WTC11 (cell line): ENCODE measurements around the gene ISY1. TPM values are rescaled to one million over a fixed set of nuclear protein-coding genes. Genes with fewer than 3 reads are reported as not detected.
"Not testable (repeated sequence)": the region's sequence is repeated elsewhere in the genome, so short reads cannot be mapped to it uniquely, and the experiment has no call there.

Source experiments
- ATAC-seq: fragments of 200-7000 bp; cut with Tn5 transposase; 2 replicates; pipeline ENCODE4 v1.10.0; 2021; ENCODE audit warnings: mild to moderate bottlenecking, moderate library complexity
- CTCF ChIA-PET: fragments of 300-600 bp; sonication (Branson Sonifier 250); formaldehyde crosslinking; loops from one replicate; lab custom pipeline; 2021; ENCODE audit warnings: antibody characterized with exemption; lab: Charles Lee
- POLR2A ChIA-PET: fragments of 350-600 bp; sonication (Branson Sonifier 250); formaldehyde crosslinking; loops from one replicate; lab custom pipeline; 2021; ENCODE audit warnings: antibody characterized with exemption; lab: Charles Lee
- DNase-seq: peaks from one replicate; pipeline ENCODE4 v3.0.0; 2021; ENCODE audit warnings: low spot score
- H3K27ac Mint-ChIP-seq: 2 replicates; pipeline ENCODE4 v1.8.0; 2021; ENCODE audit warnings: mixed read lengths
- H3K27me3 Mint-ChIP-seq: 2 replicates; pipeline ENCODE4 v1.8.0; 2021; ENCODE audit warnings: low read depth, mild to moderate bottlenecking, moderate library complexity, mixed read lengths
- H3K36me3 Mint-ChIP-seq: 2 replicates; pipeline ENCODE4 v1.8.0; 2021; ENCODE audit warnings: mixed read lengths
- H3K4me1 Mint-ChIP-seq: 2 replicates; pipeline ENCODE4 v1.8.0; 2022; ENCODE audit warnings: mixed read lengths
- H3K4me3 Mint-ChIP-seq: 2 replicates; pipeline ENCODE4 v1.8.0; 2021; ENCODE audit warnings: mild to moderate bottlenecking, moderate library complexity, mixed read lengths
- H3K9me3 Mint-ChIP-seq: 2 replicates; pipeline ENCODE4 v1.8.0; 2021; ENCODE audit warnings: mixed read lengths
- AFF4 ChIP-seq: sonication (generic); formaldehyde crosslinking; IDR thresholded peaks from 2 replicates; pipeline ENCODE4 v1.8.1; 2023; ENCODE audit warnings: mild to moderate bottlenecking, missing genetic modification reagents, borderline replicate concordance
- AR ChIP-seq: fragments of 250-450 bp; sonication (Bioruptor Pico); IDR thresholded peaks from 2 replicates; pipeline ENCODE4 v1.9.0; 2021; ENCODE audit warnings: mild to moderate bottlenecking
- ERG ChIP-seq: fragments of 250-450 bp; sonication (Bioruptor Pico); IDR thresholded peaks from 2 replicates; pipeline ENCODE4 v1.8.0; 2021; ENCODE audit warnings: mild to moderate bottlenecking
- ESRRA ChIP-seq: sonication (generic); formaldehyde crosslinking; IDR thresholded peaks from 2 replicates; pipeline ENCODE4 v1.8.1; 2022; ENCODE audit warnings: mild to moderate bottlenecking, missing genetic modification reagents, borderline replicate concordance
- GRHL2 ChIP-seq: fragments of 250-450 bp; sonication (Bioruptor Pico); IDR thresholded peaks from 2 replicates; pipeline ENCODE4 v1.8.0; 2022; ENCODE audit warnings: mild to moderate bottlenecking, moderate library complexity; ENCODE audit not compliant: insufficient replicate concordance, severe bottlenecking
- JAZF1 ChIP-seq: fragments of 250-450 bp; sonication (Bioruptor Pico); IDR thresholded peaks from 2 replicates; pipeline ENCODE4 v1.9.0; 2021; ENCODE audit warnings: moderate library complexity, mild to moderate bottlenecking, inconsistent platforms
- MAX ChIP-seq: sonication (generic); formaldehyde crosslinking; IDR thresholded peaks from 2 replicates; pipeline ENCODE4 v1.8.0; 2022; ENCODE audit warnings: mild to moderate bottlenecking, missing genetic modification reagents
- NFATC4 ChIP-seq: fragments of 250-450 bp; sonication (Bioruptor Pico); IDR thresholded peaks from 2 replicates; pipeline ENCODE4 v1.9.0; 2021; ENCODE audit warnings: mild to moderate bottlenecking
- NR3C1 ChIP-seq: sonication (generic); formaldehyde crosslinking; conservative IDR thresholded peaks from 2 replicates; pipeline ENCODE4 v1.8.1; 2023; ENCODE audit warnings: low read depth, mild to moderate bottlenecking, missing genetic modification reagents
- RELA ChIP-seq: sonication (generic); formaldehyde crosslinking; IDR thresholded peaks from 2 replicates; pipeline ENCODE4 v1.8.1; 2022; ENCODE audit warnings: missing genetic modification reagents, mild to moderate bottlenecking, borderline replicate concordance
- ZNF219 ChIP-seq: sonication (generic); formaldehyde crosslinking; IDR thresholded peaks from 2 replicates; pipeline ENCODE4 v1.8.0; 2023; ENCODE audit warnings: missing genetic modification reagents, mild to moderate bottlenecking, borderline replicate concordance
- ZNF396 ChIP-seq: fragments of 250-450 bp; sonication (Bioruptor Pico); IDR thresholded peaks from 2 replicates; pipeline ENCODE4 v1.8.0; 2021; ENCODE audit warnings: mild to moderate bottlenecking, moderate library complexity, borderline replicate concordance
- ZNF425 ChIP-seq: fragments of 250-450 bp; sonication (Bioruptor Pico); conservative IDR thresholded peaks from 2 replicates; pipeline ENCODE4 v1.9.0; 2021; ENCODE audit warnings: mild to moderate bottlenecking
- ZSCAN18 ChIP-seq: fragments of 250-450 bp; sonication (Bioruptor Pico); IDR thresholded peaks from 2 replicates; pipeline ENCODE4 v2.1.2; 2022; ENCODE audit warnings: mild to moderate bottlenecking, moderate library complexity
- total RNA-seq: library from RNA; stranded (reverse); gene quantifications from 3 replicates; pipeline ENCODE4 v1.2.3, GENCODE V29; 2021

ISY1 gene
- total RNA-seq, 1 experiment from 2014 or later: 25.0 TPM

- TF ChIP-seq ZSCAN18: no peak
- TF ChIP-seq GRHL2 (CRISPR knock-in tag): no peak
- TF ChIP-seq RELA (CRISPR knock-in tag): no peak
- TF ChIP-seq NFATC4 (CRISPR knock-in tag): no peak
- no peak for TF ChIP-seq ZNF396 (CRISPR knock-in tag)
- no peak for TF ChIP-seq NR3C1 (CRISPR knock-in tag)
- no peak for TF ChIP-seq ERG
- no peak for TF ChIP-seq MAX (CRISPR knock-in tag)
- TF ChIP-seq ESRRA (CRISPR knock-in tag): no peak
- no peak for TF ChIP-seq AFF4
- no peak for TF ChIP-seq ZNF219 (CRISPR knock-in tag)
Measured at GRCh38 chr3:129144786-129145185, 16.1 kb downstream of the ISY1 start (continued).

- CTCF ChIA-PET, ATAC-seq: not testable (repeated sequence)
- H3K36me3 Mint-ChIP-seq: peaks cover 10% of the 10 kb centered on the region
Measured at GRCh38 chr3:129141011-129141410, 19.9 kb downstream of the ISY1 start.

GRCh38 chr3:129139911-129140310 lies 21.0 kb downstream of the ISY1 start:
- H3K36me3 Mint-ChIP-seq: peaks cover 6% of the 10 kb centered on the region; the same call in 1 of the 2 replicates
- ATAC-seq (no peak), DNase-seq (no peak)
- no peak overlapping the region for H3K4me3 Mint-ChIP-seq
- TF ChIP-seq NR3C1 (CRISPR knock-in tag) (no peak), MAX (CRISPR knock-in tag) (no peak), ZNF425 (no peak), AR (CRISPR knock-in tag) (no peak), JAZF1 (CRISPR knock-in tag) (no peak)
- no peaks in the 10 kb centered on the region; the same call in 1 of the 2 replicates for H3K27me3 Mint-ChIP-seq
- H3K27ac Mint-ChIP-seq: no peak overlapping the region
- ChIA-PET CTCF (interaction anchor here (0.7 kb wide), 1 partner anchor 112 kb away, joined by 3 read pairs; no protein-coding TSS in a partner anchor), POLR2A (no interaction called here)
- H3K9me3 Mint-ChIP-seq: no peaks in the 10 kb centered on the region
- no peaks in the 10 kb centered on the region for H3K4me1 Mint-ChIP-seq

More at GRCh38 chr3:129141011-129141410, 19.9 kb downstream of the ISY1 start:
- H3K4me3 Mint-ChIP-seq, H3K9me3 Mint-ChIP-seq, POLR2A ChIA-PET, DNase-seq, H3K27me3 Mint-ChIP-seq, H3K27ac Mint-ChIP-seq, H3K4me1 Mint-ChIP-seq: not testable (repeated sequence)

GRCh38 chr3:129136275-129136674 lies 24.6 kb downstream of the ISY1 start:
- CTCF ChIA-PET: interaction anchor here (0.7 kb wide), 1 partner anchor 670 kb away, joined by 4 read pairs; no protein-coding TSS in a partner anchor
- H3K36me3 Mint-ChIP-seq: peaks cover 32% of the 10 kb centered on the region
- POLR2A ChIA-PET, H3K27ac Mint-ChIP-seq, H3K4me1 Mint-ChIP-seq, DNase-seq, H3K4me3 Mint-ChIP-seq, ATAC-seq, H3K9me3 Mint-ChIP-seq, H3K27me3 Mint-ChIP-seq: not testable (repeated sequence)
